GM19468 (cell line): ENCODE data around the gene RNF227.
"Not testable (repeated sequence)": the region's sequence is repeated elsewhere in the genome, so short reads cannot be mapped to it uniquely, and the experiment has no call there.

Experiments used
- ATAC-seq: cut with Tn5 transposase; IDR thresholded peaks from one replicate; pipeline ENCODE4 v1.9.1; 2021; ENCODE audit warnings: mild to moderate bottlenecking, moderate library complexity, moderate number of reproducible peaks; ENCODE audit not compliant: unreplicated experiment; ENCODE audit errors: extremely low read depth

Gene RNF227

GRCh38 chr17:7915611-7916384 is at the start of gene RNF227:
RNF227 (minus strand) TSS chr17:7916289; CDS start chr17:7916195, 94 bp downstream.
- ATAC-seq = no peak

DNA sequence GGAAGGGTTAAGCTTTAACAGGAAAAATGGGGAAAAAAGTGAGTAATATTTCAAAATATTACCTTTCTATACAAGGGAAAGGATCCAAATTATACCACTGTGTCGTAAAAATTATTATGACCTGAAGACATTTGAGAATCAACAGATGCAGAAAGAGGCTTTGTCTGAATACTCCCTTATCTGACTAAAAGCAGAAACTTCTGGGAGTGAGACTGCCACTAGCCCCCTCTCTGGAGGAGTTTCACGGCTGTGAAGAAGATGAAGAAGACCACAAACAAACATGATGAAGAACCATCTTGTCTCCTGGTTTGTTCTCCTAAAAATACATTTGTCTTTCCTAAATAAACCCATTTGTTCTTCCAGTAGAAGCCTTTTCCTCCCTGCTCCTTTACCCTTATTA is 45.3 kb upstream of the RNF227 start:
- no peak for ATAC-seq

GRCh38 chr17:7959503-7960253 is 43.6 kb upstream of the RNF227 start:
- no peak for ATAC-seq

DNA sequence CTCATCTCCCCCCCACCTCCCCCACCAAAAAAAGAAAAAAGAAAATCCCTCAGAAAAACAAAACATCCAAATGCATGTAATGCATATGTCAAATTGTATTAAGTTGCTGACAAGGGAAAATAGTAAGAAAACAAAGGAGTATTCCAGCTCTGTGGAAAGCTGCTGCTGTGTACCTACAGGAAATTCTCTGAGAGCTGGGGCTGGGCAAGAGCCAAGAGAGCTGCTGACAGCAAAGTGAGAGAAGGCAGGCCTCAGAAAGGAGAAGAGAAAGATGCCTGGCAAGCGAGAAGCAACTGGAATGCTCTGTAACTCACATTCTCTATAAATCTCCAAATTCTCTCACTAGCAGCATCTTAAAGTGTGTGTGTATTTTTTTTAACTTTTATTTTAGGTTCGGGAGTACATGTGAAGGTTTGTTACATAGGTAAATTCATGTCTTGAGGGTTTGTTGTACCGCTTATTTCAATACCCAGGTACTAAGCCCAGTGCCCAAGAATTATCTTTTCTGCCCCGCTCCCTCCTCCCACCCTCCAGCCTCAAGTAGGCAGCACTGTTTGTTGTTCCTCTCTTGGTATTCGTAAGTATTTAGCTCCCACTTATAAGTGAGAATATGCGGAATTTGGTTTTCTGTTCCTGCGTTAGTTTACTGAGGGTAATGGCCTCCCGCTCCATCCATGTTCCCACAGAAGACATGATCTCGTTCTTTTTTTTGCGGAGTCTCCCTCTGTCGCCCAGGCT is 40.3 kb upstream of the RNF227 start:
- ATAC-seq = no peak

DNA sequence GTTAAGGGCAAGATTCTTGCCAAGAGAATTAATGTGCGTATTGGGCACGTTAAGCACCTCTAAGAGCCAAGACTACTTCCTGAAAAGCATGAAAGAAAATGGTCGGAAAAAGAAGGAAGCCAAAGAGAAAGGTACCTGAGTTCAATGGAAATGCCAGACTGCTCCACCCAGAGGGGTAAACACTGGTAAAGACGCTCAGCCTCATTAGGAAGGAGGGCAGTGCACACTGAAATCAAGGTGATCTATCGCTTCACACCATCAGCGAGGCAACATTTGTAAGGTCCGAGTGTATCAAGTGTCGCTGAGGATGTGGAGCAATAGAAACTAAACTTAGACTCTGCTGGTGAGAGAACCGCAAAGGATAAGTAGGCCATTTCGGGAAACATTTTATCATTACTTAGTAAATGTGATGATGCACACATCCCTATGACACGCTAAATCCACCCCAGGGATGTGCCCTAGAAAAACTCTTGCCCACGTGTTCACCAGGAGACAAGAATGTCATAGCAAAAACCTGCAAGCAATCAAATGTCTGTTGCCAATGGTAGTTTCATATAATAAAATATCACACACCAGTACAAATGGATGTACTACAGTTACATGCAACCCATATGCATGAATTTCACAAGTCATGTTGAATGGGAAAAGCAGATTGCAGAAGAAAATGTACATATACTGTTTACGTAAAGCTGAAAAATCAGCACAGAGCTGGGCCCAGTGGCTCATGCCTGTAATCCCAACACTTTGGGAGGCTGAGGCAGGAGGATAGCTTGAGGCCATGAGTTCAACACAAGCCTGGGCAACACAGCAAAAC is 39.5 kb upstream of the RNF227 start:
- no peak for ATAC-seq

GRCh38 chr17:7953266-7953665 is 37.2 kb upstream of the RNF227 start:
- not testable (repeated sequence) for ATAC-seq

- peak; percentile 76 for ATAC-seq
Measured at GRCh38 chr17:7951143-7951792, 35.2 kb upstream of the RNF227 start.

DNA sequence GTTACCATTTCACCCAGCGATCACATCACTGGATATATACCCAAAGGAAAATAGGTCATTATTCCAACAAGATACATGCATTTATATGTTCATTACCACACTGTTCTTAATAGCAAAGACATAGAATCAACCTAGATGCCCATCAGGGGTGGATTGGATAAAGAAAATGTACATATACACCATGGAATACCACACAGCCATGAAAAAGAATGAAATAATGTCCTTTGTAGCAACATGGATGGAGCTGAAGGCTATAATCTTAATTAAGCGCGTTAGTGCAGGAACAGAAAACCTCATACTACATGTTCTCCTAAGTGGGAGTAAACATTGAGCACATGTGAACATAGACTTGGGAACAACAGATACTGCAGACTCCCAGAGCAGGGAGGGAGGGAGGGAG is 34.5 kb upstream of the RNF227 start:
- ATAC-seq = no peak

DNA sequence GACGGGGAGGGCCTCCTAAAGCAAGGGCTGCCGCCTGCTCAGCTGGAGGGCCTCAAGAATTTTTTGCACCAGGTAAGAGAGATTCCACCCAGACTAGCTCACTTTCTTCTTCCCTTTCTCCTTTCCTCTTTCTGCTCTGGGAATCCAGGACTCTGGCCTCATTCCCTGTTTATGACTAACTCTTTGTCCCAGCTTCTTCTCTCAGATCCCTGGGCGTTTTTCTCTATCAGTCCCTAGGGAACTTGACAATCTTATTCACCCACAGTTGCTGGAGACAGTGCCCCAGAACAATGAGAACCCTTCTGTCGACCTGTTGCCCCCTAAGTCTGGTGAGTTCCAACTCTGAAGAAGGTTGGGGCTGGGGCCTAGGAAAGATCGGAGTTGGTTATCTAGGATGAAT is 31.6 kb upstream of the RNF227 start:
- no peak for ATAC-seq

GRCh38 chr17:7946441-7946840 is 30.4 kb upstream of the RNF227 start:
- no peak for ATAC-seq

- no peak for ATAC-seq
Measured at GRCh38 chr17:7945651-7946050, 29.6 kb upstream of the RNF227 start.

- ATAC-seq = no peak
Measured at GRCh38 chr17:7944326-7944725, 28.2 kb upstream of the RNF227 start.

DNA sequence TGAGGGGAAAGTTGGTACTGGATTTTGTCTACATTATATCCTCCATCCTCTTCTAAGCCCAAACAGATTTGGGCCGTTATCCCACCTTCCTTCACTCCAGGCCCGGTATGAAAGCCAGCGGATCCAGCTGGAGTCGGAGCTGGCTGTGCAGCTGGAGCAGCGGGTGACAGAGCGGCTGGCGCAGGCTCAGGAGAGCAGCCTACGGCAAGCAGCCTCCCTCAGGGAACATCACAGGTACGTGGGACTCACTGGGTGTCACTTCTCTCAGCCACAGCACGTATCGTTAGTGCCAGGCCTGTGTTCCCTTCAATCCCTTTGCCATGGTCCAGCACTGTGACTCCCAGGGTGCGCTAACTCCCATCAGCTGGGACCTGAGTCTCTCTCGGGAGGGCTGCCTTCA is 27.2 kb upstream of the RNF227 start:
- no peak for ATAC-seq

DNA sequence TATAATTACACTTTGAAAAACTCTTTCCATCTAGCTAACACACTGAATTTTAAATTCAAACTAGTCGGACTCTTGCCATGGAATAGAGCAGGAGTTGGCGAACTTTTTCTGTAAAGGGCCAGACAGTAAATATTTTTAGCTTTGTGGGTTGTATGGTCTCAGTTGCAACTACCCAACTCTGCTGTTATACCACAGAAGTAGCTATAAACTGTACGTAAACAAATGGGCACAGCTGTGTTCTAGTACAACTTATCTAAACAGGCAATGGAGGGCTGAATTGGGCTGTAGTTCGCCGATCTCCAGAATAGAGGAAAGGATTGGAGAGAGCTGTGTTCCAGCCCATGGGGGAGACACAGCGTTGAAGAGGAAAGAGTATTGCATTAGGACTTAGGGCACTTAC is 24.7 kb upstream of the RNF227 start:
- no peak for ATAC-seq

DNA sequence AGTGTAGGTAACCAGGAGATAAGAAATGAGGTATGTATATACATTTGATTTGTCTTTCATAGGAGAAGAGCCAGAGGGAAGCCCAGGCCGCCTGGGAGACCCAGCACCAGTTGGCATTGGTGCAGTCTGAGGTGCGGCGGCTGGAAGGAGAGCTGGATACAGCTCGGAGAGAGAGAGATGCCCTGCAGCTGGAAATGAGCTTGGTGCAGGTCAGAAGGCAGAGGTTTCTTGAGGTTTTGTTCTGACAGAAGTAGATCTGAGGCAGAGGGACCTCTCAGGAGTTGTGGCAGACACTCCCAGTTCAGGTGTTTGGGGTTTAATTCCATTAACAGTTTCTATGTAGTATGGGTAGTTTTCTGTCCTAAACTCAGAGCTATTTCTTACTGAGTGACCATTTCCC is 23.9 kb upstream of the RNF227 start:
- no peak for ATAC-seq

DNA sequence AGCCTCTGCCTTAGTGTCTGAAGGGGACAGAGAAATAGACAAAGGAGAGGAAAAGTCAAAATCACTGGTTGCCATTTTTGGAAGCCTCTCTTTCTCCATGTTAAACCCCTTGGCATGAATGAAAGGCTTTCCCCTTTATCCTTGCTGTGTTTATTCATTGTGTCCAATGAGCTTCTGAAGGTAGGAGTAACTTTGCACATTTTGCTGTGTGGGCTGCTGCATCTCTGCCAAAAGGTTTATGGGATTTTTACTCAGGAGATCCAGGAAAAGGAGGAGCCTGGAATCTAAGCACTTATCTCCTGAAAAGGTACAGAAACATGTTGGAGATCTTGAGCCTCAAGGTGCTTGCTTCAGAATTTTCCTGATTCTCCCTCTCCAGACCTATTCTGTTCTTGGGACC is 19.8 kb upstream of the RNF227 start:
- ATAC-seq = no peak

- ATAC-seq = no peak
Measured at GRCh38 chr17:7932949-7933348, 16.9 kb upstream of the RNF227 start.

DNA sequence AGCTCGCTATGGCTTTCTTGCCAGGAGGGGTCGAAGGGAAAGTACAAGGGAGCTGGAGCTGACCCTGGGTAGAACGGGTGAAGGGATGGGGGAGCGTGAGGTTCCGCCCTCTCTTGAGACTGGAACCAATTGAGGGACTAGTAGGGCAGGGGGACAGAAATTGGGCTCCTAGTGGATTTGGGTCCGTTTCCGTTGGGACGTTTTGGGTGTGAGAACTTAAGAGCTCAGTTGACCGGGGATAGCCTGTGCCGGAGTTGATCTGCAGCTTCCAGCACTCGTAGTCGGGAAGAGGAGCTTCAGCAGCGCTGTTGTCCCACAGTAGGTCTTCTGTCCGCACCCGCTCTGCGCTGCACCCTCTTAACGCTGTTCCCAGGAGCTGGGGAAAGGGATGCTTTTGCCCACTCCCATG is 16.4 kb upstream of the RNF227 start:
- ATAC-seq = no peak

DNA sequence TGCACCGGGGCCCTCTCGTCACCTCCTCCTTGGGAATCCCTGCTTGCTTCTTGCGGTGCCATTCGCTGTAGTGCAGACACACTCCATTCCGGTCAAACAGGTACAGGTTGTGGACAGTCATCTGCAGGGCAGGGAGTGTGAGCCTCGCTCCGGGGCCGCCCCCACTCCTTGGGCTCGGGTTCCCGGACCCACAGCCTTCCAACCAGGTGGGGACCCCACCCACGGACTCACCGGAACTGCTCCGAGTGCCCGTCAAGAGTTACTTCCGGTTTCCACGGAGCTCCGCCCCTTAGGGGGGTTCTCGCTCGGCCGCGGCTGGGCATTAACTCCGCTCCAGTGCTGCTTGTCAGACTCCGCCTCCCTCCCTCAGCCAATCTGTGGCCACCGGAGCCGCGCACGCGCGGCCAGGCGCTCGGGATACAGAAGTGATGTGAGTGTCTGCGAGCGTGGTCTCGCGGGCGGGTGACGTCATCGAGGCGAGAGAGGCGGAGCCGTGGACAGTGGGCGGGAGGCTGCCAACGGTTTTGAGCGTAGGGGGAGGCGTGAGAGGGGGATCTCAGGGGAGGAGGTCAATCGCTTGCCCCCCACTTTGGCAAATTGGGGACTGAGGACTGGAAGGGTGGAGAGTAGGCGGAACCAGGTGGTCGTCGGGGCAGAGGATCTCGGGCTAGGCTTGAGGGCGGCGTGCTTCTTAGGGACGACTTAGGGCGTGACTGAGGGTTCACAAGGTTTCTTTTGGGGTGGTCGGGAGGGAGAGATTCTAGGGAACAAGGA is 15.8 kb upstream of the RNF227 start, which contains the start of the genes CNTROB and TRAPPC1:
CNTROB (plus strand) TSS at position 498 of the 774 bp plus-strand sequence. CDS start 874 bp downstream, outside the sequence.
TRAPPC1 (minus strand) TSS at position 238 of the 774 bp plus-strand sequence; CDS start at position 121, 117 bp downstream.
- peak; percentile 92 for ATAC-seq
